Fibroblast of skin of abdomen (primary cell): ENCODE data around the gene MRE11.
A peak's percentile ranks its signal among the peaks of the same experiment; 100 is the strongest.
"Not testable (repeated sequence)": the region's sequence is repeated elsewhere in the genome, so short reads cannot be mapped to it uniquely, and the experiment has no call there.

ENCODE experiments used
- DNase-seq: peaks from one replicate; pipeline ENCODE4 v3.0.0-alpha.2; 2013

Gene MRE11

GRCh38 chr11:94418123-94418765 is 75.4 kb downstream of the MRE11 start:
- no peak for DNase-seq

GRCh38 chr11:94417386-94417987 is 76.2 kb downstream of the MRE11 start:
- peak; percentile 45 for DNase-seq

GRCh38 chr11:94405062-94405833 is 88.4 kb downstream of the MRE11 start:
- no peak for DNase-seq

GRCh38 chr11:94402355-94402754 is 91.3 kb downstream of the MRE11 start:
- no peak for DNase-seq

- DNase-seq = no peak
Observed at GRCh38 chr11:94401773-94402265, 91.8 kb downstream of the MRE11 start.

GRCh38 chr11:94400839-94401772 is 92.5 kb downstream of the MRE11 start, which contains the start of gene GPR83:
Gene GPR83, minus strand, starts transcription at chr11:94401419. Its CDS starts 172 bp downstream, at chr11:94401247.
- DNase-seq = peak; percentile 9

- DNase-seq = no peak
Observed at GRCh38 chr11:94400457-94400838, 93.2 kb downstream of the MRE11 start.

- no peak for DNase-seq
Observed at GRCh38 chr11:94400050-94400449, 93.6 kb downstream of the MRE11 start.

- DNase-seq = no peak
Observed at GRCh38 chr11:94398101-94398500, 95.5 kb downstream of the MRE11 start.

GRCh38 chr11:94396282-94396681 is 97.4 kb downstream of the MRE11 start:
- DNase-seq = no peak

GRCh38 chr11:94391937-94392336 is 101.7 kb downstream of the MRE11 start:
- DNase-seq = not testable (repeated sequence)

GRCh38 chr11:94379613-94380012 is 114.0 kb downstream of the MRE11 start:
- DNase-seq = no peak

GRCh38 chr11:94376841-94377240 is 116.8 kb downstream of the MRE11 start:
- no peak for DNase-seq

GRCh38 chr11:94370576-94370975 is 123.1 kb downstream of the MRE11 start:
- not testable (repeated sequence) for DNase-seq
